ENCODE data around the gene ACTA2. TPM values are rescaled to one million over a fixed set of nuclear protein-coding genes. Genes with fewer than 3 reads are reported as not detected.

Gene ACTA2
- total RNA-seq, 1 experiment from 2014 or later = 5.3 TPM

GRCh38 chr10:88944813-88945212, 7.8 kb downstream of the ACTA2 start:
- no peak overlapping the region for H3K4me3 ChIP-seq
- CTCF ChIA-PET = no interaction called here
- H3K27ac ChIP-seq = no peak overlapping the region
- no peaks in the 10 kb centered on the region for H3K27me3 ChIP-seq (ENCODE audit: insufficient read depth, low read depth)
- H3F3A ChIP-seq (ENCODE audit: insufficient read depth, low read depth) = no peaks in the 10 kb centered on the region
- POLR2A ChIA-PET (ENCODE audit: unreplicated experiment) = no interaction called here
- no TSS peak for BruUV-seq (replicated peaks)
- no peak for TF ChIP-seq EZH2 (IDR thresholded peaks at IDR 0.05; ENCODE audit: low read depth)
- no peaks in the 10 kb centered on the region for H4K20me1 ChIP-seq (ENCODE audit: insufficient read depth)
- no peaks in the 10 kb centered on the region for H3K9me3 ChIP-seq (ENCODE audit: insufficient read depth, low read depth)
- no peak overlapping the region for H3K4me2 ChIP-seq
- no peak overlapping the region for H2AFZ ChIP-seq
- H3K4me1 ChIP-seq (replicated peaks; ENCODE audit: insufficient read depth) = no peaks in the 10 kb centered on the region
- no peaks in the 10 kb centered on the region for H3K9me2 ChIP-seq (ENCODE audit: insufficient read depth)
- DNase-seq = no peak
- intact Hi-C loops (cut with micrococcal nuclease; ENCODE audit: unreplicated experiment) = no loop called here
- H3K36me3 ChIP-seq (ENCODE audit: low read depth) = no peaks in the 10 kb centered on the region
- no peaks in the 10 kb centered on the region for H3K79me2 ChIP-seq (ENCODE audit: low read depth)

DNA sequence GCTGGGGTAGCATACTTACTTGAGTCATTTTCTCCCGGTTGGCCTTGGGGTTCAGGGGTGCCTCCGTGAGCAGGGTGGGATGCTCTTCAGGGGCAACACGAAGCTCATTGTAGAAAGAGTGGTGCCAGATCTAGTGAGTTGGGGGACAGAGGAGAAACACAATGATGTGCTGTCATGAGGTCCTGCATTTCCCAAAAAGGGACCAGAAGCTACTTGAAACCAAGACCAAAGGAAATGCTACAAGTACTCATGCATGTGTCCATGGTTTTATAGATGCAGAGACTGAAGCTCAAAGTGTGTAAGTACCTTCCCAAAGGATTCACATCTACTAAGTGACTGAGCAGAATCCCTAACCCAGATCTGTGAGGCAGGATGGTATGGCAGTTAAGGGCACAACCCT, 8.8 kb downstream of the ACTA2 start:
- DNase-seq = no peak
- BruUV-seq (replicated peaks) = no TSS peak
- Histone ChIP-seq H3K9me2 (ENCODE audit: insufficient read depth) (no peaks in the 10 kb centered on the region), H4K20me1 (ENCODE audit: insufficient read depth) (no peaks in the 10 kb centered on the region), H3F3A (ENCODE audit: insufficient read depth, low read depth) (no peaks in the 10 kb centered on the region), H3K9me3 (ENCODE audit: insufficient read depth, low read depth) (no peaks in the 10 kb centered on the region), H2AFZ (no peak overlapping the region), H3K4me1 (replicated peaks; ENCODE audit: insufficient read depth) (no peaks in the 10 kb centered on the region), H3K4me3 (no peak overlapping the region), H3K36me3 (ENCODE audit: low read depth) (no peaks in the 10 kb centered on the region), H3K4me2 (no peak overlapping the region), H3K79me2 (ENCODE audit: low read depth) (no peaks in the 10 kb centered on the region), H3K27ac (no peak overlapping the region), H3K27me3 (ENCODE audit: insufficient read depth, low read depth) (no peaks in the 10 kb centered on the region)
- POLR2A ChIA-PET (ENCODE audit: unreplicated experiment) = no interaction called here
- CTCF ChIA-PET = no interaction called here
- intact Hi-C loops (cut with micrococcal nuclease; ENCODE audit: unreplicated experiment) = no loop called here
- TF ChIP-seq EZH2 (IDR thresholded peaks at IDR 0.05; ENCODE audit: low read depth) = no peak
- no peak for TF ChIP-seq CTCF (conservative IDR thresholded peaks at IDR 0.05)

DNA sequence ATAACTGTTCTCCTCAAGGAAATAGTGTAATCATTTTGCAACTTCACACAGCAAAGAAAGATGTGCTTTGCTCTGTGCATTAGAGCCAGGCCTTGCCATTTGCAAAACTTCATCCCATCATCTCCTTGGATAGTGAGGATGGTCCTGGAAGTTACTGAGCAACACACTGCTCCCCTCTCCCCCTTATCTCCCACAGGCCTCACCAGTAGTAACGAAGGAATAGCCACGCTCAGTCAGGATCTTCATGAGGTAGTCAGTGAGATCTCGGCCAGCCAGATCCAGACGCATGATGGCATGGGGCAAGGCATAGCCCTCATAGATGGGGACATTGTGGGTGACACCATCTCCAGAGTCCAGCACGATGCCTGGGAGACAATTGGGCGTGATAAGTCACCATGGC, 11.5 kb downstream of the ACTA2 start:
- CTCF ChIA-PET = no interaction called here
- TF ChIP-seq CTCF (conservative IDR thresholded peaks at IDR 0.05) (no peak), EZH2 (IDR thresholded peaks at IDR 0.05; ENCODE audit: low read depth) (no peak)
- no peaks in the 10 kb centered on the region for H3K9me2 ChIP-seq (ENCODE audit: insufficient read depth)
- H3F3A ChIP-seq (ENCODE audit: insufficient read depth, low read depth) = no peaks in the 10 kb centered on the region
- H2AFZ ChIP-seq = no peak overlapping the region
- H3K4me3 ChIP-seq = no peak overlapping the region
- no TSS peak for BruUV-seq (replicated peaks)
- no peaks in the 10 kb centered on the region for H3K9me3 ChIP-seq (ENCODE audit: insufficient read depth, low read depth)
- no peaks in the 10 kb centered on the region for H4K20me1 ChIP-seq (ENCODE audit: insufficient read depth)
- intact Hi-C loops (cut with micrococcal nuclease; ENCODE audit: unreplicated experiment) = no loop called here
- H3K27ac ChIP-seq = no peak overlapping the region
- no peaks in the 10 kb centered on the region for H3K27me3 ChIP-seq (ENCODE audit: insufficient read depth, low read depth)
- no peaks in the 10 kb centered on the region for H3K79me2 ChIP-seq (ENCODE audit: low read depth)
- H3K4me2 ChIP-seq = no peak overlapping the region
- no peak for DNase-seq
- H3K4me1 ChIP-seq (replicated peaks; ENCODE audit: insufficient read depth) = no peaks in the 10 kb centered on the region
- POLR2A ChIA-PET (ENCODE audit: unreplicated experiment) = no interaction called here
- no peaks in the 10 kb centered on the region for H3K36me3 ChIP-seq (ENCODE audit: low read depth)

GRCh38 chr10:88938938-88939337, 13.6 kb downstream of the ACTA2 start:
- H2AFZ ChIP-seq = no peak overlapping the region
- POLR2A ChIA-PET (ENCODE audit: unreplicated experiment) = no interaction called here
- no peaks in the 10 kb centered on the region for H3K36me3 ChIP-seq (ENCODE audit: low read depth)
- no peak for DNase-seq
- H3K27ac ChIP-seq = no peak overlapping the region
- TF ChIP-seq EZH2 (IDR thresholded peaks at IDR 0.05; ENCODE audit: low read depth) (no peak), CTCF (conservative IDR thresholded peaks at IDR 0.05) (no peak)
- no peaks in the 10 kb centered on the region for H3K9me3 ChIP-seq (ENCODE audit: insufficient read depth, low read depth)
- CTCF ChIA-PET = no interaction called here
- no TSS peak for BruUV-seq (replicated peaks)
- no peaks in the 10 kb centered on the region for H3K4me1 ChIP-seq (replicated peaks; ENCODE audit: insufficient read depth)
- peaks cover 3% of the 10 kb centered on the region; the same call in 1 of the 2 replicates for H3F3A ChIP-seq (ENCODE audit: insufficient read depth, low read depth)
- no peak overlapping the region for H3K4me3 ChIP-seq
- no peaks in the 10 kb centered on the region for H3K79me2 ChIP-seq (ENCODE audit: low read depth)
- no peaks in the 10 kb centered on the region for H4K20me1 ChIP-seq (ENCODE audit: insufficient read depth)
- H3K9me2 ChIP-seq (ENCODE audit: insufficient read depth) = no peaks in the 10 kb centered on the region
- H3K27me3 ChIP-seq (ENCODE audit: insufficient read depth, low read depth) = no peaks in the 10 kb centered on the region
- H3K4me2 ChIP-seq = no peak overlapping the region
- intact Hi-C loops (cut with micrococcal nuclease; ENCODE audit: unreplicated experiment) = no loop called here

All from PC-9 (cell line).